ENCODE results near the gene STRIP1. TPM values are rescaled to one million over a fixed set of nuclear protein-coding genes. Genes with fewer than 3 reads are reported as not detected.

STRIP1 gene
- total and polyA plus RNA-seq, 2 of the 8 experiments (the other 6 are each of a cell fraction or from before 2014, with no cell fraction given): 21.3 to 45.6 TPM

DNA sequence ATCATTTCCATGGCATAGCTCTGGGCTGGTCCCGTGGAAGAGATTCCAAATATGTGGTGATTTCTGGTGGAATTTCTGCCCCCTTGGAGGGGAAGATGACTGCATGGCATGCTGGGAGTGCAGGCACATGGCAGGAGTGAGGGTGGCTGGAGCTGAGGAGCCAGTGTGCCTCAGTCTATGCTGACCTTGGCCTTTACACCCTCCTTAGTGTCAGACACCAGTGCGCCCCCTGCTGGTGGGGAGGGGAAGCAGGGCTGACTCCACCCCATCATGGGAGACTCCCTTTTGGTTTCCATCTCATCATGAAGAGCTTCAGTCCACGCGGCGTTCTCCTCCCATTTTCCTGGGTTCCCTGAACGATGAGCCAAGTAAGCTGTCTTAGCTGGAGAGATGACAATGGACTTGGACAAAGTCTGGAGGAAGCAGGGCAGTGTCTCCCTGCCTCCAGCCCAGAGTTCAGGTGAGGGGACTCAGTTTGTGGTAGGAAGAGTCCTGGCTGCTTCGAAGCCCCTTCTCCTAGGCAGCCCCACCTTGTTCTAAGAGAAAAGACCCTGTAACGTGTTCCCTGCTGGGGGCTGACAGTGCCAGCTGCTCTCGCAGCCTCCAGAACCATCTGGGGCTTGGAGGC is 25.7 kb downstream of the STRIP1 start:
- ChIA-PET CTCF (ENCODE audit: partially characterized antibody) (interaction anchor here (0.6 to 52.4 kb wide), 25 partner anchors 6 to 1431 kb away, joined by 3 to 1450 read pairs (median 3); partner anchors contain the start of genes ALX3, STRIP1 and UBL4B), POLR2A (ENCODE audit: partially characterized antibody) (interaction anchor here (0.7 to 1.7 kb wide), 8 partner anchors 9 to 41 kb away, joined by 3 to 6 read pairs (median 4); no protein-coding TSS in a partner anchor)
- Histone ChIP-seq H3K4me3 (ENCODE audit: extremely low read depth in 1 of 4, insufficient read depth in 2 of 4, low read depth in 3 of 4, low read length in 4 of 4) (no peak overlapping the region), H3K79me2 (ENCODE audit: control insufficient read depth in 1 of 2, insufficient read depth in 2 of 2, low read length in 2 of 2) (no peaks in the 10 kb centered on the region), H2BK5ac (ENCODE audit: low read depth, low read length) (no peak overlapping the region), H2BK12ac (ENCODE audit: low read depth, low read length) (no peak overlapping the region), H4K91ac (replicated peaks; ENCODE audit: insufficient read length, low read length) (no peak overlapping the region), H2BK15ac (ENCODE audit: low read length) (no peak overlapping the region), H2AK5ac (ENCODE audit: low read depth, low read length) (no peak overlapping the region), H4K20me1 (replicated peaks in 1 of 2; ENCODE audit: control insufficient read depth in 1 of 2, insufficient read depth in 2 of 2, low read length in 2 of 2) (peaks cover 6 to 15% of the 10 kb centered on the region in 2 experiments), H3K27me3 (replicated peaks in 1 of 4; ENCODE audit: control insufficient read depth in 3 of 4, extremely low read depth in 1 of 4, insufficient read depth in 3 of 4, low read length in 3 of 4) (peaks cover 0 to 8% (median 4%) of the 10 kb centered on the region in 4 experiments; a peak in 5 of 7 replicates), H3K23me2 (ENCODE audit: low read depth, low read length) (no peaks in the 10 kb centered on the region), H2BK120ac (replicated peaks; ENCODE audit: low read depth, low read length) (no peak overlapping the region), H3K27ac (ENCODE audit: low read depth, low read length) (no peak overlapping the region), H3K36me3 (ENCODE audit: control insufficient read depth in 2 of 4, insufficient read depth in 4 of 4, low read length in 3 of 4) (peaks cover 6 to 26% (median 18%) of the 10 kb centered on the region in 4 experiments), H3K79me1 (ENCODE audit: low read depth, low read length) (no peaks in the 10 kb centered on the region; the same call in 1 of the 2 replicates), H4K5ac (ENCODE audit: insufficient read length, low read depth, low read length) (no peak overlapping the region), H3K56ac (replicated peaks; ENCODE audit: insufficient read length, low read depth, low read length) (no peak overlapping the region), H3K4ac (replicated peaks; ENCODE audit: insufficient read length, low read depth, low read length) (no peak overlapping the region), H3K4me1 (replicated peaks in 1 of 4; ENCODE audit: control insufficient read depth in 3 of 4, insufficient read depth in 4 of 4, low read length in 3 of 4) (no peaks in the 10 kb centered on the region), H3K9ac (replicated peaks in 1 of 4; ENCODE audit: extremely low read depth in 1 of 4, low read depth in 3 of 4, low read length in 3 of 4) (no peak overlapping the region), H3K14ac (ENCODE audit: insufficient read length) (no peak overlapping the region), H4K8ac (ENCODE audit: extremely low read depth, insufficient read depth, low read length) (no peak overlapping the region), H3K4me2 (ENCODE audit: insufficient read depth in 1 of 2, low read depth in 2 of 2, low read length in 2 of 2) (no peak overlapping the region), H3K18ac (ENCODE audit: extremely low read depth, low read length) (no peak overlapping the region), H2BK20ac (ENCODE audit: low read length) (no peak overlapping the region), H3K9me3 (ENCODE audit: insufficient read depth in 2 of 2, low read depth in 1 of 2, low read length in 1 of 2) (no peaks in the 10 kb centered on the region), H2AFZ (ENCODE audit: low read length) (no peak overlapping the region), H3K23ac (ENCODE audit: insufficient read length) (no peak overlapping the region)
- DNase-seq (ENCODE audit: low read depth in 1 of 2, low spot score in 2 of 2) (peak in 1 of 2 experiments; percentile 94), FAIRE-seq (no peak)
- 87% methylated on average over 9 of the region's 9 CpGs; no CpG with 5 or more reads in 1 of the 2 experiments for WGBS, 2 experiments (ENCODE audit: extremely low coverage in 1 of 2, insufficient coverage in 1 of 2, insufficient read length in 1 of 2, insufficient replicate concordance in 2 of 2, low coverage in 1 of 2, low lambda C conversion rate in 2 of 2, missing lambda C conversion rate in 1 of 2)
- peak in 1 of 2 experiments; percentile 38; a peak in 1 of 4 replicates for TF ChIP-seq RAD21 (IDR thresholded peaks at IDR 0.05 in 1 of 2, conservative IDR thresholded peaks at IDR 0.05 in 1 of 2; ENCODE audit: low read depth in 2 of 2, low read length in 2 of 2)
- TF ChIP-seq CREB1 (IDR thresholded peaks at IDR 0.05): peak; percentile 44; the same call in 1 of the 2 replicates
- peak; percentile 50; the same call in 1 of the 2 replicates for TF ChIP-seq YY1 (IDR thresholded peaks at IDR 0.05; ENCODE audit: low read depth, low read length)
- no peak for TF ChIP-seq SRF (IDR thresholded peaks at IDR 0.05; ENCODE audit: low read depth, low read length)
- TF ChIP-seq, protein P1, sequence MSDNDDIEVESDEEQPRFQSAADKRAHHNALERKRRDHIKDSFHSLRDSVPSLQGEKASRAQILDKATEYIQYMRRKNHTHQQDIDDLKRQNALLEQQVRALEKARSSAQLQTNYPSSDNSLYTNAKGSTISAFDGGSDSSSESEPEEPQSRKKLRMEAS (IDR thresholded peaks at IDR 0.05): peak; percentile 79
- TF ChIP-seq, protein P2, sequence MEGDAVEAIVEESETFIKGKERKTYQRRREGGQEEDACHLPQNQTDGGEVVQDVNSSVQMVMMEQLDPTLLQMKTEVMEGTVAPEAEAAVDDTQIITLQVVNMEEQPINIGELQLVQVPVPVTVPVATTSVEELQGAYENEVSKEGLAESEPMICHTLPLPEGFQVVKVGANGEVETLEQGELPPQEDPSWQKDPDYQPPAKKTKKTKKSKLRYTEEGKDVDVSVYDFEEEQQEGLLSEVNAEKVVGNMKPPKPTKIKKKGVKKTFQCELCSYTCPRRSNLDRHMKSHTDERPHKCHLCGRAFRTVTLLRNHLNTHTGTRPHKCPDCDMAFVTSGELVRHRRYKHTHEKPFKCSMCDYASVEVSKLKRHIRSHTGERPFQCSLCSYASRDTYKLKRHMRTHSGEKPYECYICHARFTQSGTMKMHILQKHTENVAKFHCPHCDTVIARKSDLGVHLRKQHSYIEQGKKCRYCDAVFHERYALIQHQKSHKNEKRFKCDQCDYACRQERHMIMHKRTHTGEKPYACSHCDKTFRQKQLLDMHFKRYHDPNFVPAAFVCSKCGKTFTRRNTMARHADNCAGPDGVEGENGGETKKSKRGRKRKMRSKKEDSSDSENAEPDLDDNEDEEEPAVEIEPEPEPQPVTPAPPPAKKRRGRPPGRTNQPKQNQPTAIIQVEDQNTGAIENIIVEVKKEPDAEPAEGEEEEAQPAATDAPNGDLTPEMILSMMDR (IDR thresholded peaks at IDR 0.05; ENCODE audit: control extremely low read depth in 1 of 3, insufficient read depth in 1 of 3, low read depth in 1 of 3, low read length in 3 of 3): peak; percentile 67 to 97 (median 97)
